ENCODE results near the gene ADPRHL1.

ADPRHL1 gene

GRCh38 chr13:113452942-113453901 lies at the start of gene ADPRHL1:
ADPRHL1 (minus strand) TSS chr13:113453488; CDS start chr13:113453437, 51 bp downstream.
- DNase-seq (ENCODE audit: low read depth in 2 of 2): no peak
- no peak within 1 kb of the TSS for H3K4me3 ChIP-seq (replicated peaks in 1 of 2; ENCODE audit: low read depth in 2 of 2, low read length in 2 of 2)
- no peak for TF ChIP-seq CTCF (IDR thresholded peaks at IDR 0.05; ENCODE audit: low read depth, low read length)

- DNase-seq (ENCODE audit: low read depth in 2 of 2): no peak
- no peak for TF ChIP-seq CTCF (IDR thresholded peaks at IDR 0.05; ENCODE audit: low read depth, low read length)
- no peak overlapping the region for H3K4me3 ChIP-seq (replicated peaks in 1 of 2; ENCODE audit: low read depth in 2 of 2, low read length in 2 of 2)
Measured at GRCh38 chr13:113502686-113503085, 49.4 kb upstream of the ADPRHL1 start.

GRCh38 chr13:113500530-113501265 lies 47.4 kb upstream of the ADPRHL1 start:
- H3K4me3 ChIP-seq (replicated peaks in 1 of 2; ENCODE audit: low read depth in 2 of 2, low read length in 2 of 2): no peak overlapping the region
- TF ChIP-seq CTCF (IDR thresholded peaks at IDR 0.05; ENCODE audit: low read depth, low read length): no peak
- DNase-seq (ENCODE audit: low read depth in 2 of 2): no peak

GRCh38 chr13:113499936-113500335 lies 46.6 kb upstream of the ADPRHL1 start:
- DNase-seq (ENCODE audit: low read depth in 2 of 2): peak in 1 of 2 donors; percentile 64

GRCh38 chr13:113498905-113499304 lies 45.6 kb upstream of the ADPRHL1 start:
- H3K4me3 ChIP-seq (replicated peaks in 1 of 2; ENCODE audit: low read depth in 2 of 2, low read length in 2 of 2): no peak overlapping the region
- DNase-seq (ENCODE audit: low read depth in 2 of 2): no peak
- no peak for TF ChIP-seq CTCF (IDR thresholded peaks at IDR 0.05; ENCODE audit: low read depth, low read length)

More at GRCh38 chr13:113499936-113500335, 46.6 kb upstream of the ADPRHL1 start:
- no peak overlapping the region for H3K4me3 ChIP-seq (replicated peaks in 1 of 2; ENCODE audit: low read depth in 2 of 2, low read length in 2 of 2)
- no peak for TF ChIP-seq CTCF (IDR thresholded peaks at IDR 0.05; ENCODE audit: low read depth, low read length)

- no peak for DNase-seq (ENCODE audit: low read depth in 2 of 2)
- no peak for TF ChIP-seq CTCF (IDR thresholded peaks at IDR 0.05; ENCODE audit: low read depth, low read length)
- no peak overlapping the region for H3K4me3 ChIP-seq (replicated peaks in 1 of 2; ENCODE audit: low read depth in 2 of 2, low read length in 2 of 2)
Measured at GRCh38 chr13:113497217-113497616, 43.9 kb upstream of the ADPRHL1 start.

All from cardiac fibroblast (primary cell).